GM23338 (cell line): ENCODE data around the gene ATP5MC2. TPM values are rescaled to one million over a fixed set of nuclear protein-coding genes. Genes with fewer than 3 reads are reported as not detected.
A peak's percentile ranks its signal among the peaks of the same experiment; 100 is the strongest.

ENCODE experiments used
- ATAC-seq: fragments of 200-7000 bp; cut with Tn5 transposase; 3 replicates; pipeline ENCODE4 v1.9.1; 2020
- DNase-seq: peaks from one replicate; pipeline ENCODE4 v3.0.0-alpha.2; 2015; ENCODE audit warnings: low spot score
- H2AFZ ChIP-seq: fragments of 200-600 bp; sonication (generic); 2 replicates; pipeline ENCODE4 v1.8.0; 2016; ENCODE audit warnings: antibody characterized with exemption, mild to moderate bottlenecking, moderate library complexity
- H3F3A ChIP-seq: fragments of 200-600 bp; sonication (generic); replicated peaks from 2 replicates; pipeline ENCODE4 v1.8.0; 2017; ENCODE audit warnings: antibody characterized with exemption, mixed run types, low read depth
- H3K27ac ChIP-seq: fragments of 200-600 bp; sonication (generic); 2 replicates; pipeline ENCODE4 v1.6.1; 2016; ENCODE audit warnings: low read depth
- H3K27me3 ChIP-seq: fragments of 200-600 bp; sonication (generic); 2 replicates; pipeline ENCODE4 v1.8.0; 2016; ENCODE audit warnings: mild to moderate bottlenecking, mixed run types, moderate library complexity; ENCODE audit not compliant: insufficient read depth
- H3K36me3 ChIP-seq: fragments of 200-600 bp; sonication (generic); 2 replicates; pipeline ENCODE4 v1.8.0; 2016; ENCODE audit warnings: mild to moderate bottlenecking; ENCODE audit not compliant: insufficient read depth
- H3K4me1 ChIP-seq: fragments of 200-600 bp; sonication (generic); 2 replicates; pipeline ENCODE4 v1.8.0; 2016; ENCODE audit warnings: mild to moderate bottlenecking, moderate library complexity; ENCODE audit not compliant: insufficient read depth
- H3K4me2 ChIP-seq: fragments of 200-600 bp; sonication (generic); 2 replicates; pipeline ENCODE4 v1.7.1; 2017; ENCODE audit warnings: mixed run types
- H3K4me3 ChIP-seq: fragments of 200-600 bp; sonication (generic); 2 replicates; pipeline ENCODE4 v1.6.1; 2016; ENCODE audit warnings: mixed run types
- H3K79me2 ChIP-seq: fragments of 200-600 bp; sonication (generic); replicated peaks from 2 replicates; pipeline ENCODE4 v1.8.0; 2017; ENCODE audit warnings: mild to moderate bottlenecking; ENCODE audit not compliant: insufficient read depth
- H3K9me2 ChIP-seq: fragments of 200-600 bp; sonication (generic); 2 replicates; pipeline ENCODE4 v1.8.0; 2017; ENCODE audit not compliant: insufficient read depth
- H4K20me1 ChIP-seq: fragments of 200-600 bp; sonication (generic); replicated peaks from 2 replicates; pipeline ENCODE4 v1.8.0; 2017; ENCODE audit warnings: mild to moderate bottlenecking; ENCODE audit not compliant: insufficient read depth
- H3K27ac Mint-ChIP-seq: 2 replicates; pipeline ENCODE4 v1.8.0; 2020; ENCODE audit warnings: inconsistent platforms, mild to moderate bottlenecking, moderate library complexity, mixed read lengths
- H3K27me3 Mint-ChIP-seq: 3 replicates; pipeline ENCODE4 v1.8.0; 2022; ENCODE audit warnings: low read depth, mild to moderate bottlenecking, moderate library complexity, mixed read lengths, inconsistent platforms; ENCODE audit not compliant: insufficient read depth, poor library complexity
- H3K36me3 Mint-ChIP-seq: 3 replicates; pipeline ENCODE4 v1.8.0; 2021; ENCODE audit warnings: low read depth, mild to moderate bottlenecking, inconsistent platforms, moderate library complexity, mixed read lengths
- H3K4me1 Mint-ChIP-seq: 3 replicates; pipeline ENCODE4 v1.8.0; 2020; ENCODE audit warnings: mild to moderate bottlenecking, inconsistent platforms, mixed read lengths
- H3K4me3 Mint-ChIP-seq: 3 replicates; pipeline ENCODE4 v1.8.0; 2021; ENCODE audit warnings: moderate library complexity, mild to moderate bottlenecking, inconsistent platforms, mixed read lengths
- H3K9me3 Mint-ChIP-seq: 3 replicates; pipeline ENCODE4 v1.8.0; 2020; ENCODE audit warnings: moderate library complexity, mild to moderate bottlenecking, inconsistent platforms, mixed read lengths
- CREB1 ChIP-seq: fragments of 250-450 bp; sonication (Bioruptor Pico); IDR thresholded peaks from 2 replicates; pipeline ENCODE4 v1.5.0; 2020; ENCODE audit warnings: low read depth, mild to moderate bottlenecking, moderate library complexity
- ETS1 ChIP-seq: IDR thresholded peaks from 2 replicates; pipeline ENCODE4 v1.6.1; 2016; ENCODE audit warnings: antibody characterized with exemption
- EZH2 ChIP-seq: fragments of 200-600 bp; sonication (generic); IDR thresholded peaks from one replicate; pipeline ENCODE4 v1.8.0; 2017; ENCODE audit warnings: antibody characterized with exemption, mild to moderate bottlenecking, low read depth; ENCODE audit not compliant: unreplicated experiment
- EZH2phosphoT487 ChIP-seq: fragments of 200-600 bp; sonication (generic); IDR thresholded peaks from one replicate; pipeline ENCODE4 v1.8.1; 2018; ENCODE audit warnings: antibody characterized with exemption; ENCODE audit not compliant: unreplicated experiment
- JUNB ChIP-seq: IDR thresholded peaks from one replicate; pipeline ENCODE4 v1.6.1; 2016; ENCODE audit warnings: antibody characterized with exemption; ENCODE audit not compliant: unreplicated experiment
- NANOG ChIP-seq: IDR thresholded peaks from 2 replicates; pipeline ENCODE4 v1.6.1; 2016; ENCODE audit warnings: antibody characterized with exemption, borderline replicate concordance
- POLR2AphosphoS5 ChIP-seq: IDR thresholded peaks from 2 replicates; pipeline ENCODE4 v1.6.1; 2016; ENCODE audit warnings: antibody characterized with exemption, low read depth
- REST ChIP-seq: IDR thresholded peaks from one replicate; pipeline ENCODE4 v1.6.1; 2018; ENCODE audit warnings: antibody characterized with exemption; ENCODE audit not compliant: unreplicated experiment
- STAT1 ChIP-seq: IDR thresholded peaks from one replicate; pipeline ENCODE4 v1.6.1; 2016; ENCODE audit warnings: antibody characterized with exemption; ENCODE audit not compliant: unreplicated experiment
- ZNF114 ChIP-seq: fragments of 250-450 bp; sonication (Bioruptor Pico); IDR thresholded peaks from 2 replicates; pipeline ENCODE4 v1.5.0; 2020; ENCODE audit warnings: mild to moderate bottlenecking, moderate library complexity
- ZNF331 ChIP-seq: fragments of 250-450 bp; sonication (Bioruptor Pico); IDR thresholded peaks from 2 replicates; pipeline ENCODE4 v1.5.0; 2020; ENCODE audit warnings: low read depth, mild to moderate bottlenecking, moderate library complexity
- polyA plus RNA-seq: library from polyadenylated mRNA; unstranded; fragments of >200 nt; fragmentation: Nextera tagmentation; extraction: Ambion mirVana; gene quantifications from 2 replicates; pipeline ENCODE4 v1.2.1, GENCODE V29; 2016
- total RNA-seq: library from RNA; depleted of rRNA; stranded (reverse); fragments of >200 nt; shearing (Covaris generic); gene quantifications from 2 replicates; pipeline ENCODE4 v1.2.3, GENCODE V29; 2014
- TF ChIP-seq, protein P1 (sequence below), 2 experiments: fragments of 200-600 bp in 1 of 2; sonication (generic) in 1 of 2; conservative IDR thresholded peaks; 2 replicates each; pipeline versions ENCODE4 v1.5.1 to v1.6.1; 2016 to 2017; ENCODE audit warnings: antibody characterized with exemption in 2 of 2, low read depth in 2 of 2, mild to moderate bottlenecking in 2 of 2, moderate library complexity in 1 of 2

The ATP5MC2 gene
- total and polyA plus RNA-seq, 2 experiments from 2014 or later = 362 to 821 TPM

DNA sequence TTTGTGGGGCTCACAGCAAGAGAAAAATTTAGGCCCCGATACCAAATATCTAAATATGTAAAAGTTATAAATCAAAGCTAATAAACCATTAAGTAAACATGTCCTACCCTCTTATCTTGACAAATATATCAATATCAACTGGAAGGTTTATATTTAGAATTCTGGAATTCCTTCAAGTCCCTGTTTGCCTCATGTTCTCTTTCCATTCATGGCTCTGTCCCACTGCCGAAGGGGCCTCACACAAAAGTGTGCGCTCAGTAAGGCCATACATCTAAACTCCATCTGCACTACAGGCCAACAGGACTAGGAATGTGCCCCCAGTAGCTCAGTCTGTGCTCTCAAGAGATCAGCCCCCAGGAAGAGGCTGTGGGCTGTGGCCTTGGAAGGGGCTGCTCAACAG, 10.6 kb upstream of the ATP5MC2 start:
- H3F3A ChIP-seq = no peaks in the 10 kb centered on the region
- TF ChIP-seq ZNF331 (CRISPR knock-in tag) (no peak), POLR2AphosphoS5 (no peak), ZNF114 (CRISPR knock-in tag) (no peak), STAT1 (no peak), REST (no peak), JUNB (no peak), NANOG (no peak), EZH2phosphoT487 (no peak), EZH2 (no peak), CREB1 (CRISPR knock-in tag) (no peak), ETS1 (no peak)
- TF ChIP-seq, protein P1, sequence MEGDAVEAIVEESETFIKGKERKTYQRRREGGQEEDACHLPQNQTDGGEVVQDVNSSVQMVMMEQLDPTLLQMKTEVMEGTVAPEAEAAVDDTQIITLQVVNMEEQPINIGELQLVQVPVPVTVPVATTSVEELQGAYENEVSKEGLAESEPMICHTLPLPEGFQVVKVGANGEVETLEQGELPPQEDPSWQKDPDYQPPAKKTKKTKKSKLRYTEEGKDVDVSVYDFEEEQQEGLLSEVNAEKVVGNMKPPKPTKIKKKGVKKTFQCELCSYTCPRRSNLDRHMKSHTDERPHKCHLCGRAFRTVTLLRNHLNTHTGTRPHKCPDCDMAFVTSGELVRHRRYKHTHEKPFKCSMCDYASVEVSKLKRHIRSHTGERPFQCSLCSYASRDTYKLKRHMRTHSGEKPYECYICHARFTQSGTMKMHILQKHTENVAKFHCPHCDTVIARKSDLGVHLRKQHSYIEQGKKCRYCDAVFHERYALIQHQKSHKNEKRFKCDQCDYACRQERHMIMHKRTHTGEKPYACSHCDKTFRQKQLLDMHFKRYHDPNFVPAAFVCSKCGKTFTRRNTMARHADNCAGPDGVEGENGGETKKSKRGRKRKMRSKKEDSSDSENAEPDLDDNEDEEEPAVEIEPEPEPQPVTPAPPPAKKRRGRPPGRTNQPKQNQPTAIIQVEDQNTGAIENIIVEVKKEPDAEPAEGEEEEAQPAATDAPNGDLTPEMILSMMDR (conservative IDR thresholded peaks at IDR 0.05; ENCODE audit: low read depth in 2 of 2) = no peak
- Mint-ChIP-seq H3K4me3 (no peak overlapping the region), H3K36me3 (no peaks in the 10 kb centered on the region), H3K4me1 (peaks cover 9% of the 10 kb centered on the region), H3K27me3 (peaks cover 7% of the 10 kb centered on the region), H3K27ac (no peak overlapping the region), H3K9me3 (no peaks in the 10 kb centered on the region)
- no peak overlapping the region for H3K27ac ChIP-seq
- H3K4me3 ChIP-seq = no peak overlapping the region
- 0 out of 2 replicates have a peak overlapping the region, but pooled peaks have one; percentile 3 for H2AFZ ChIP-seq
- no peaks in the 10 kb centered on the region for H3K79me2 ChIP-seq
- ATAC-seq (no peak), DNase-seq (no peak)
- no peaks in the 10 kb centered on the region for H3K36me3 ChIP-seq
- no peaks in the 10 kb centered on the region for H3K9me2 ChIP-seq
- H4K20me1 ChIP-seq = no peaks in the 10 kb centered on the region
- H3K27me3 ChIP-seq = no peaks in the 10 kb centered on the region
- no peak overlapping the region for H3K4me2 ChIP-seq
- peaks cover 6% of the 10 kb centered on the region; the same call in 1 of the 2 replicates for H3K4me1 ChIP-seq
